MM.1S (cell line): ENCODE data around the gene PPM1F.

Experiments used
- DNase-seq: peaks from one replicate; pipeline ENCODE4 v3.0.0-alpha.2; 2015
- H2AFZ ChIP-seq: fragments of 300-600 bp; sonication (generic); 2 replicates; pipeline ENCODE4 v1.6.0; 2016; ENCODE audit warnings: antibody characterized with exemption, low read length
- H3F3A ChIP-seq: fragments of 300-600 bp; sonication (generic); 2 replicates; pipeline ENCODE4 v1.6.1; 2016; ENCODE audit warnings: mild to moderate bottlenecking, antibody characterized with exemption, low read length, moderate library complexity, mixed read lengths; ENCODE audit not compliant: insufficient read depth
- H3K27ac ChIP-seq: fragments of 300-600 bp; sonication (generic); 2 replicates; pipeline ENCODE4 v1.5.1; 2016; ENCODE audit warnings: mild to moderate bottlenecking, low read length
- H3K27me3 ChIP-seq: fragments of 300-600 bp; sonication (generic); replicated peaks from 2 replicates; pipeline ENCODE4 v1.6.0; 2016; ENCODE audit warnings: low read length; ENCODE audit not compliant: insufficient read depth
- H3K36me3 ChIP-seq: fragments of 300-600 bp; sonication (generic); replicated peaks from 2 replicates; pipeline ENCODE4 v1.6.1; 2016; ENCODE audit warnings: mild to moderate bottlenecking, low read length, mixed read lengths; ENCODE audit not compliant: insufficient read depth
- H3K4me1 ChIP-seq: fragments of 300-600 bp; sonication (generic); 2 replicates; pipeline ENCODE4 v1.6.1; 2016; ENCODE audit warnings: low read length, mixed read lengths
- H3K4me2 ChIP-seq: fragments of 300-600 bp; sonication (generic); 2 replicates; pipeline ENCODE4 v1.6.0; 2016; ENCODE audit warnings: low read depth, low read length
- H3K4me3 ChIP-seq: fragments of 300-600 bp; sonication (generic); 2 replicates; pipeline ENCODE4 v1.5.1; 2016; ENCODE audit warnings: low read length, mixed read lengths
- H3K79me2 ChIP-seq: fragments of 300-600 bp; sonication (generic); 2 replicates; pipeline ENCODE4 v1.6.1; 2016; ENCODE audit warnings: mixed run types, low read length, mixed read lengths
- H3K9ac ChIP-seq: fragments of 300-600 bp; sonication (generic); 2 replicates; pipeline ENCODE4 v1.6.1; 2016; ENCODE audit warnings: low read length, mixed read lengths
- H3K9me2 ChIP-seq: fragments of 300-600 bp; sonication (generic); replicated peaks from 2 replicates; pipeline ENCODE4 v1.6.1; 2016; ENCODE audit warnings: mild to moderate bottlenecking, low read length, mixed read lengths; ENCODE audit not compliant: insufficient read depth
- H3K9me3 ChIP-seq: fragments of 300-600 bp; sonication (generic); replicated peaks from 2 replicates; pipeline ENCODE4 v1.6.1; 2016; ENCODE audit warnings: mild to moderate bottlenecking, low read length, mixed read lengths; ENCODE audit not compliant: insufficient read depth
- H4K20me1 ChIP-seq: fragments of 300-600 bp; sonication (generic); 2 replicates; pipeline ENCODE4 v1.6.1; 2016; ENCODE audit warnings: mild to moderate bottlenecking, low read length, moderate library complexity, mixed read lengths; ENCODE audit not compliant: insufficient read depth
- CTCF ChIP-seq: fragments of 300-600 bp; sonication (generic); IDR thresholded peaks from 2 replicates; pipeline ENCODE4 v1.5.1; 2016; ENCODE audit warnings: antibody characterized with exemption, low read length, mixed read lengths
- EZH2 ChIP-seq: fragments of 300-600 bp; sonication (generic); optimal IDR thresholded peaks from 2 replicates; pipeline ENCODE3; 2017; ENCODE audit warnings: low read depth, mild to moderate bottlenecking, antibody characterized with exemption, low read length, mixed read lengths
- EZH2phosphoT487 ChIP-seq: fragments of 300-600 bp; sonication (generic); IDR thresholded peaks from 2 replicates; pipeline ENCODE4 v1.6.1; 2018; ENCODE audit warnings: antibody characterized with exemption, low read length

Gene PPM1F

DNA sequence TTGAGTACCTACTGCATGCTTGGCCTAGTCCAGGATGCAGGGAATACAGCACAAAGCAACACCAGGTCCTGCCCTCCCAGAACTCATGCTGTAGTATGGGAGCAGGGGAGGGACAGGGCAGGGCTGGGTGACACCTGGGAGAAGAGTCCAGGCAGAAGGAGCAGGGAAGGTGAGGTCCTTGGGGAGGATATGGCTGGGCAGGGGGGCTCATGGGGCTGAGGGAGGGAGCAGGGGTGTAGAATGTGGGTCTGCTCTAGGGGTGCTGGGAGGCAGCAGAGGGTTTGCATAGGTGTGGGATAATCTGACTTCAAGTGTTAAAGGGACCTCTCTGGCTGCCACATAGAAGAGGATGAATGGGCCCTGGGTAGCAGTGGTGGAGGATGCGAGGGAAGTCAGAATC lies 25.2 kb upstream of the PPM1F start:
- H3K79me2 ChIP-seq: peaks cover 43% of the 10 kb centered on the region
- no peak for TF ChIP-seq EZH2phosphoT487
- TF ChIP-seq CTCF: no peak
- no peak for TF ChIP-seq EZH2
- no peak for DNase-seq
- H3K9ac ChIP-seq: no peak overlapping the region
- H3K4me1 ChIP-seq: no peaks in the 10 kb centered on the region
- H3F3A ChIP-seq: no peaks in the 10 kb centered on the region
- H3K4me2 ChIP-seq: no peak overlapping the region
- no peak overlapping the region for H2AFZ ChIP-seq
- no peaks in the 10 kb centered on the region for H3K9me2 ChIP-seq
- no peaks in the 10 kb centered on the region for H3K36me3 ChIP-seq
- H3K27me3 ChIP-seq: no peaks in the 10 kb centered on the region
- H4K20me1 ChIP-seq: no peaks in the 10 kb centered on the region
- no peak overlapping the region for H3K27ac ChIP-seq
- no peak overlapping the region for H3K4me3 ChIP-seq
- no peaks in the 10 kb centered on the region for H3K9me3 ChIP-seq

GRCh38 chr22:21975854-21976345 lies 23.3 kb upstream of the PPM1F start:
- Histone ChIP-seq H4K20me1 (no peaks in the 10 kb centered on the region), H3K27ac (no peak overlapping the region), H3K27me3 (no peaks in the 10 kb centered on the region), H2AFZ (no peak overlapping the region), H3K4me3 (no peak overlapping the region), H3K9me3 (no peaks in the 10 kb centered on the region), H3K4me1 (no peaks in the 10 kb centered on the region), H3K9ac (no peak overlapping the region), H3K79me2 (peaks cover 24% of the 10 kb centered on the region), H3K36me3 (0 out of 2 replicates have a peak, but pooled peaks cover 6% of the 10 kb centered on the region), H3K9me2 (no peaks in the 10 kb centered on the region), H3K4me2 (no peak overlapping the region), H3F3A (no peaks in the 10 kb centered on the region)
- TF ChIP-seq CTCF (no peak), EZH2 (no peak), EZH2phosphoT487 (no peak)
- DNase-seq: no peak

DNA sequence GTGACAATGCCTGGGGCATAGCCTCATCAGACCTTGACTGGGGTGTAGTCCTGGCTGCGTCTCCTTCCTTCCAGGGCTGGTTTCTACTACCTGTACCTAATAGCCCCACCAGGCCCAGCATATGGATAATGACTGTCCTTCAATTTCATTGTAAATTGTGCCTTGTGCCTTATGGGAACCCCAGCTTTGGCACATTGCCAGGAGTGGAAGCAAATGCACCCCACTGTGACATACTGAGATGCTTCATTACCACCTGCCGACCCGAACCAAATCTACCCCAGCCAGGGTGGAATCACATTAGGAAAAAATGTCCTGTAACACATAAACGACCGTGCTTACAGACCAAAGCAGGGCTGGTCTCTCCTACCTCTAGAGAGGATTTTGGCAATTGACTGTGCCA lies 22.6 kb upstream of the PPM1F start:
- H3K79me2 ChIP-seq: peaks cover 18% of the 10 kb centered on the region
- no peak for DNase-seq
- H3K27ac ChIP-seq: no peak overlapping the region

More for the DNA sequence above, 22.6 kb upstream of the PPM1F start:
- no peak overlapping the region for H3K4me3 ChIP-seq
- no peaks in the 10 kb centered on the region for H4K20me1 ChIP-seq
- H3K9me3 ChIP-seq: no peaks in the 10 kb centered on the region
- H3K9ac ChIP-seq: no peak overlapping the region
- no peaks in the 10 kb centered on the region for H3K9me2 ChIP-seq
- H3K27me3 ChIP-seq: no peaks in the 10 kb centered on the region
- H3K4me1 ChIP-seq: no peaks in the 10 kb centered on the region
- TF ChIP-seq EZH2phosphoT487 (no peak), CTCF (no peak), EZH2 (no peak)
- 0 out of 2 replicates have a peak, but pooled peaks cover 6% of the 10 kb centered on the region for H3K36me3 ChIP-seq
- H3K4me2 ChIP-seq: no peak overlapping the region
- H3F3A ChIP-seq: no peaks in the 10 kb centered on the region
- H2AFZ ChIP-seq: no peak overlapping the region
